ENCODE results near the gene CYB5D1.

The CYB5D1 gene

DNA sequence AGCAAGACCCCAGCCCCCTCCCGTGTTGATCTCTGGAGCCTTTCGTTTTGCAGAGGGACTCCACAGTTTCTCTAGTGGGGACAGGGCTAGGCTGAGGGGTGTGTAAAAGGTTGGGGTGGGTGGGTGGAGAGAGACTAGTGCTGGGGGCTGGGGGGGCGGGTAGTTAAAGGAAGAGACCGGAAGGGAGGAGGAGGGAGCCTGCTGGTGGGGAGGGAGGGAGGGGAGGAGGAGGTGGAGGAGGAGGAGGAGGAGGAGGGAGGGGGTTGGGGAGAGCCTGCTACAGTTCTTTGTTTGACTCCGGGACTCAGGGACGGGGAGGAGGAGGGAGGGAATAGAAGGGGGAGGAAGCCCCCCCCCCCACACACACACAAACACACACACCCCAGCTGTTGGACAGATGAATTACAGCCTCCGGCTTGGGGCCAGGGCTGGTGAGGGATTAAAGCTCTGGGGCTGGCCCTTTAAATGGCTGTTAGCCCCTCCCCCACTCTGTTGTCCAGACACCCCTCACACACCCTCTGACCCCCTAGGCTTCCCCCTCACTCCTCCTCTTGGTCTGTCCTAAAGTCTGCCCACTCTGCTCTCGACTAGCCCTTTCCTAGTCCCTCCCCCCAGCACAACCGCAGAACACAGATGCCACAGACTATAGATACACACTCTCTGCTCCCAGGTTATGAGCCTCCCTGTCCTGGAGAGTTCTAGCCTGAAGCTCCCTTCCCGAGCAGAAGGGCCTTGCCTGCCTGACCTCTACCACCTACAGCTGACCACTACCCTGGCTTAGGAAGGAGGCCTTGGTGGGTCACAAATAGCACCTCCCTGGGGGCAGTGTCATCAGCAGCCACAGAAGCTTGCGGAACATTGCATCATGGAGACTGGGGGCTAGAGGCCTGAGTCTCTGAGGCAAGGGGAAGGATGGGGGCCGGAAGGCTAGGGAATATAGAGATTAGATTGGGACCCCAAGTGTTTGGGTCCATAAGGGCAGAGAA is 19.4 kb upstream of the CYB5D1 start:
- TF ChIP-seq, protein P1, sequence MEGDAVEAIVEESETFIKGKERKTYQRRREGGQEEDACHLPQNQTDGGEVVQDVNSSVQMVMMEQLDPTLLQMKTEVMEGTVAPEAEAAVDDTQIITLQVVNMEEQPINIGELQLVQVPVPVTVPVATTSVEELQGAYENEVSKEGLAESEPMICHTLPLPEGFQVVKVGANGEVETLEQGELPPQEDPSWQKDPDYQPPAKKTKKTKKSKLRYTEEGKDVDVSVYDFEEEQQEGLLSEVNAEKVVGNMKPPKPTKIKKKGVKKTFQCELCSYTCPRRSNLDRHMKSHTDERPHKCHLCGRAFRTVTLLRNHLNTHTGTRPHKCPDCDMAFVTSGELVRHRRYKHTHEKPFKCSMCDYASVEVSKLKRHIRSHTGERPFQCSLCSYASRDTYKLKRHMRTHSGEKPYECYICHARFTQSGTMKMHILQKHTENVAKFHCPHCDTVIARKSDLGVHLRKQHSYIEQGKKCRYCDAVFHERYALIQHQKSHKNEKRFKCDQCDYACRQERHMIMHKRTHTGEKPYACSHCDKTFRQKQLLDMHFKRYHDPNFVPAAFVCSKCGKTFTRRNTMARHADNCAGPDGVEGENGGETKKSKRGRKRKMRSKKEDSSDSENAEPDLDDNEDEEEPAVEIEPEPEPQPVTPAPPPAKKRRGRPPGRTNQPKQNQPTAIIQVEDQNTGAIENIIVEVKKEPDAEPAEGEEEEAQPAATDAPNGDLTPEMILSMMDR (IDR thresholded peaks at IDR 0.05), result no peak
- H3K27ac ChIP-seq, result peak overlapping the region; percentile 3 to 96
- peaks cover 4 to 57% (median 44%) of the 10 kb centered on the region in 4 donors for H3K4me1 ChIP-seq
- H3K36me3 ChIP-seq, result no peaks in the 10 kb centered on the region
- H3K9me3 ChIP-seq, result no peaks in the 10 kb centered on the region
- H3K27me3 ChIP-seq, result no peaks in the 10 kb centered on the region
- peak in 1 of 2 donors; percentile 62 for DNase-seq
- intact Hi-C loops (cut with DNase I; ENCODE audit: low total_unique reads), result no loop called here
- peak overlapping the region; percentile 3 to 9 for H3K4me3 ChIP-seq

DNA sequence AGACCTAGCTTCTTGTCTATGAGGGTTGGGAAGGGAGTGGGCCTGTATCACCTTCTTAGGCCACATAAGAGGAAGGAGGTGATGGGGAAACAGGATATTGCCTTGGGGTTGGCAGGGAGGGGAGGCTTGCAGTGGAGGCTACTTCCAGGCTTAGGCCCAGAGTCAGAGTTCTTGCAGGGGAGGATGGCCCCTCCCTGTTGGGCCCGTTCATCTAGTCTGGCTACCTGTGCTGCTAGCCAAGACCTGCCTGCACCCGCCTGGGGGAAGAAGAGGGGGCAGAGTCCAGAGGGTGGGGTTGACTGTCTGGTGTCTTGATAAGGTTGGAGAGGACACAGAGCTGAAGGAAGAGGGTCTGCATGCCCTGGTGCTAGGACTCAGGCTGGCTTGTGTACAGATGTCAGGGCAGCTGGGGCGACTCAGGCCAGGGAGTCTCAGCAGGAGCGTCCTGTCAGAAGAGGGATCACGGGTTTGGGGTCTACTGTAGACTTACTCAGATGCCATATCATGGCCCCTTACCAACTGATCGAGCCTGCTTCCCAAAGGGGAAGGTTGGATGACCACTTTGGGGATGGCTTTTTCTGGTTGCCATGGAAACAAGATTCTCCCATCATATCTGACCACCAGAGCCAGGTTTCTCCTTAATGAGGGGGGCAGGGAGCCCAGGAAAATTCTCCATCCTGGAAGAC is 18.5 kb upstream of the CYB5D1 start:
- H3K27me3 ChIP-seq, result no peaks in the 10 kb centered on the region
- peaks cover 4 to 65% (median 46%) of the 10 kb centered on the region in 4 donors for H3K4me1 ChIP-seq
- peak overlapping the region in 1 of 2 donors; percentile 89 for H3K27ac ChIP-seq
- no peak for DNase-seq
- H3K36me3 ChIP-seq, result no peaks in the 10 kb centered on the region
- H3K9me3 ChIP-seq, result no peaks in the 10 kb centered on the region
- intact Hi-C loops (cut with DNase I; ENCODE audit: low total_unique reads), result no loop called here
- TF ChIP-seq, protein P1 (IDR thresholded peaks at IDR 0.05), result no peak
- no peak overlapping the region for H3K4me3 ChIP-seq

DNA sequence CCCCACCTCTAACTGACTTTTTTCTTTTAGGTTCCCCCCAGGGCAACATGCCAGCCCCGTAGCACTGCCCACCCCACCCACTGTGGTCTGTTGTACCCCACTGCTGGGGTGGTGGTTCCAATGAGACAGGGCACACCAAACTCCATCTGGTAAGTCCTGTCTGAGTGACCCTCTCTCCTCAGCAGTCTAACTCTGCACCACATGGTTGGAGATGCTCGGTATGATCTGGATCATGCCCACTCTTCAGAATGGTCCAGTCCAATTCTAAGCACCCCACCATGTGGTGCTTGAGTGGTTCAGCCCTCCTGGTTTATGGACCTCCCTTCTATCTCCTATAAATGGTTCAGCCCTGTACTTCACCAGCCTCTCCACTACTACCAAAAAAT is 17.9 kb upstream of the CYB5D1 start:
- Histone ChIP-seq H3K36me3 (no peaks in the 10 kb centered on the region), H3K4me3 (no peak overlapping the region), H3K9me3 (no peaks in the 10 kb centered on the region), H3K27ac (peak overlapping the region in 1 of 2 donors; percentile 89), H3K27me3 (no peaks in the 10 kb centered on the region), H3K4me1 (peaks cover 4 to 67% (median 46%) of the 10 kb centered on the region in 4 donors)
- DNase-seq, result no peak
- TF ChIP-seq, protein P1 (IDR thresholded peaks at IDR 0.05), result no peak
- intact Hi-C loops (cut with DNase I; ENCODE audit: low total_unique reads), result loop anchor here (10.0 kb wide), 1 partner anchor 315 kb away; the partner anchor contains the start of gene PER1

DNA sequence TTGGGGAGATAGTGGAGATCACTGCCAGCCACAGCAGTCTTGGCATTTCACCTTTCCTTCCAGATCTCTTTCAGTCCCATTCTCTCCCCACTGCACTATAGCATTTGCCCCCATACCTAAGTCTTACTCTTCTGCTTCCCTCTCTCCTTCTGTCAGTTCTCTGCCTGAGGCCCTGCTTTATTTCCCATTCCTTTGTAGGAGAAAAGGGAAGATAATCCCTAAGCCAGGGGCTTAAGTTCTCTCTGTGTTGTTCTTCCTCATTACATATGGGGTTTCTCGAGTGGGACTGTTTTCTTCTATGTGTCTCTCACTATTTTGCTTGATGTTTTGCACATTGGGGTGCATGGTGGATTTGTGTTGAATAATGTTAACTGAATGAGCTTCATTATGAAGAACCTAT is 17.4 kb upstream of the CYB5D1 start:
- peak overlapping the region; percentile 89 to 95 for H3K27ac ChIP-seq
- peaks cover 0 to under 1% (median 0%) of the 10 kb centered on the region in 3 donors for H3K36me3 ChIP-seq
- H3K4me3 ChIP-seq, result no peak overlapping the region
- intact Hi-C loops (cut with DNase I; ENCODE audit: low total_unique reads), result loop anchor here (10.0 kb wide), 1 partner anchor 314 kb away; the partner anchor contains the start of gene PER1
- no peak for DNase-seq
- TF ChIP-seq, protein P1 (IDR thresholded peaks at IDR 0.05), result no peak
- no peaks in the 10 kb centered on the region for H3K9me3 ChIP-seq
- H3K4me1 ChIP-seq, result peaks cover 4 to 72% (median 51%) of the 10 kb centered on the region in 4 donors
- no peaks in the 10 kb centered on the region for H3K27me3 ChIP-seq

DNA sequence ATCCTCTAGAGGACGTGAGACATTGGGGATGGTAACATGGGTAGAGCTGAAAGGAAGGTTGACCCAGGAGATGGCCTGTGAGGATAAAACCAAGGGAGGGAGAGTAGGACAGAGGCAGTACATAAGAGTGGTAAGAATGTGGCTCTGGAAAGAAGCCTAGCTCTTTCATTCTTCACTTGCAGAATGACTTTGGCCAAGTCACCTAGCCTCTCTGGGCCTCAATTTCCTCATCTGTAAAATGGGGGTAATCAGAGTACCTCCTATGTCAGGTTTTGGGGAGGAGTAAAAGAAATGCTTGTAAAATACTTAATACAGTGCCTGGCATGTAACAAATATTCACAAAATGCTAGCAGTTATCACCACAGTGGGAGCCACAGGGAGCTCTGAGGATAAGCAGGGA is 16.9 kb upstream of the CYB5D1 start:
- Histone ChIP-seq H3K27ac (peak overlapping the region; percentile 89 to 95), H3K4me1 (peaks cover 4 to 75% (median 55%) of the 10 kb centered on the region in 4 donors), H3K4me3 (peak overlapping the region in 1 of 2 donors; percentile 64), H3K36me3 (peaks cover 3 to 4% (median 4%) of the 10 kb centered on the region in 3 donors), H3K9me3 (no peaks in the 10 kb centered on the region), H3K27me3 (no peaks in the 10 kb centered on the region)
- TF ChIP-seq, protein P1 (IDR thresholded peaks at IDR 0.05), result no peak
- DNase-seq, result peak in 1 of 2 donors; percentile 5
- intact Hi-C loops (cut with DNase I; ENCODE audit: low total_unique reads), result loop anchor here (10.0 kb wide), 1 partner anchor 314 kb away; the partner anchor contains the start of gene PER1

Measured in tibial artery (tissue), 4 donors.